Measurements from ENCODE around the gene PIRT.
A peak's percentile ranks its signal among the peaks of the same experiment; 100 is the strongest.

PIRT gene

GRCh38 chr17:10821054-10821453 lies 16.8 kb downstream of the PIRT start:
- no peak for DNase-seq

GRCh38 chr17:10815319-10815718 lies 22.6 kb downstream of the PIRT start:
- DNase-seq: no peak

- DNase-seq: no peak
These were observed 23.8 kb downstream of the PIRT start for GRCh38 chr17:10814075-10814474.

GRCh38 chr17:10812674-10813073 lies 25.2 kb downstream of the PIRT start:
- peak in 3 of 14 donors; percentile 4 to 7 (median 5) for DNase-seq

GRCh38 chr17:10809605-10810004 lies 28.3 kb downstream of the PIRT start:
- DNase-seq: no peak

- no peak for DNase-seq
These were observed 30.2 kb downstream of the PIRT start for GRCh38 chr17:10807704-10808128.

- no peak for DNase-seq
These were observed 31.2 kb downstream of the PIRT start for GRCh38 chr17:10806545-10807262.

GRCh38 chr17:10805911-10806310 lies 32.0 kb downstream of the PIRT start:
- no peak for DNase-seq

GRCh38 chr17:10804546-10804945 lies 33.3 kb downstream of the PIRT start:
- no peak for DNase-seq

- no peak for DNase-seq
These were observed 33.9 kb downstream of the PIRT start, which contains the start of gene TMEM238L for GRCh38 chr17:10803830-10804475. TMEM238L (minus strand) TSS chr17:10804099; CDS start chr17:10803963, 136 bp downstream.

GRCh38 chr17:10803350-10803749 lies 34.5 kb downstream of the PIRT start:
- DNase-seq: no peak

GRCh38 chr17:10802496-10803284 lies 35.2 kb downstream of the PIRT start:
- no peak for DNase-seq

- no peak for DNase-seq
These were observed 38.5 kb downstream of the PIRT start for GRCh38 chr17:10799407-10799806.

GRCh38 chr17:10798910-10799309 lies 39.0 kb downstream of the PIRT start:
- no peak for DNase-seq

GRCh38 chr17:10798332-10798749 lies 39.5 kb downstream of the PIRT start:
- peak in 1 of 14 donors; percentile 10 for DNase-seq

GRCh38 chr17:10797476-10798328 lies 40.2 kb downstream of the PIRT start:
- DNase-seq: no peak

- no peak for DNase-seq
These were observed 44.1 kb downstream of the PIRT start for GRCh38 chr17:10793816-10794215.

GRCh38 chr17:10793256-10793655 lies 44.6 kb downstream of the PIRT start:
- DNase-seq: no peak

GRCh38 chr17:10792151-10792550 lies 45.7 kb downstream of the PIRT start:
- no peak for DNase-seq

GRCh38 chr17:10790491-10791401 lies 47.1 kb downstream of the PIRT start:
- DNase-seq: peak in 3 of 14 donors; percentile 10 to 69 (median 25)

- no peak for DNase-seq
These were observed 48.1 kb downstream of the PIRT start for GRCh38 chr17:10789694-10790271.

Data from C1 segment of cervical spinal cord (tissue), 14 donors.